ENCODE measurements around the gene TTLL6.

Gene TTLL6

GRCh38 chr17:48753794-48754499, 63.1 kb downstream of the TTLL6 start:
- no peak overlapping the region for H3K4me3 ChIP-seq (replicated peaks in 1 of 2; ENCODE audit: low read depth in 2 of 2, low read length in 2 of 2)
- no peak for DNase-seq (ENCODE audit: low read depth in 2 of 2)
- TF ChIP-seq, protein P1, sequence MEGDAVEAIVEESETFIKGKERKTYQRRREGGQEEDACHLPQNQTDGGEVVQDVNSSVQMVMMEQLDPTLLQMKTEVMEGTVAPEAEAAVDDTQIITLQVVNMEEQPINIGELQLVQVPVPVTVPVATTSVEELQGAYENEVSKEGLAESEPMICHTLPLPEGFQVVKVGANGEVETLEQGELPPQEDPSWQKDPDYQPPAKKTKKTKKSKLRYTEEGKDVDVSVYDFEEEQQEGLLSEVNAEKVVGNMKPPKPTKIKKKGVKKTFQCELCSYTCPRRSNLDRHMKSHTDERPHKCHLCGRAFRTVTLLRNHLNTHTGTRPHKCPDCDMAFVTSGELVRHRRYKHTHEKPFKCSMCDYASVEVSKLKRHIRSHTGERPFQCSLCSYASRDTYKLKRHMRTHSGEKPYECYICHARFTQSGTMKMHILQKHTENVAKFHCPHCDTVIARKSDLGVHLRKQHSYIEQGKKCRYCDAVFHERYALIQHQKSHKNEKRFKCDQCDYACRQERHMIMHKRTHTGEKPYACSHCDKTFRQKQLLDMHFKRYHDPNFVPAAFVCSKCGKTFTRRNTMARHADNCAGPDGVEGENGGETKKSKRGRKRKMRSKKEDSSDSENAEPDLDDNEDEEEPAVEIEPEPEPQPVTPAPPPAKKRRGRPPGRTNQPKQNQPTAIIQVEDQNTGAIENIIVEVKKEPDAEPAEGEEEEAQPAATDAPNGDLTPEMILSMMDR (IDR thresholded peaks at IDR 0.05; ENCODE audit: low read depth, low read length): no peak

- no peak for DNase-seq (ENCODE audit: low read depth in 2 of 2)
- TF ChIP-seq, protein P1 (IDR thresholded peaks at IDR 0.05; ENCODE audit: low read depth, low read length): no peak
- no peak overlapping the region for H3K4me3 ChIP-seq (replicated peaks in 1 of 2; ENCODE audit: low read depth in 2 of 2, low read length in 2 of 2)
These were observed 64.4 kb downstream of the TTLL6 start for GRCh38 chr17:48752399-48753288.

DNA sequence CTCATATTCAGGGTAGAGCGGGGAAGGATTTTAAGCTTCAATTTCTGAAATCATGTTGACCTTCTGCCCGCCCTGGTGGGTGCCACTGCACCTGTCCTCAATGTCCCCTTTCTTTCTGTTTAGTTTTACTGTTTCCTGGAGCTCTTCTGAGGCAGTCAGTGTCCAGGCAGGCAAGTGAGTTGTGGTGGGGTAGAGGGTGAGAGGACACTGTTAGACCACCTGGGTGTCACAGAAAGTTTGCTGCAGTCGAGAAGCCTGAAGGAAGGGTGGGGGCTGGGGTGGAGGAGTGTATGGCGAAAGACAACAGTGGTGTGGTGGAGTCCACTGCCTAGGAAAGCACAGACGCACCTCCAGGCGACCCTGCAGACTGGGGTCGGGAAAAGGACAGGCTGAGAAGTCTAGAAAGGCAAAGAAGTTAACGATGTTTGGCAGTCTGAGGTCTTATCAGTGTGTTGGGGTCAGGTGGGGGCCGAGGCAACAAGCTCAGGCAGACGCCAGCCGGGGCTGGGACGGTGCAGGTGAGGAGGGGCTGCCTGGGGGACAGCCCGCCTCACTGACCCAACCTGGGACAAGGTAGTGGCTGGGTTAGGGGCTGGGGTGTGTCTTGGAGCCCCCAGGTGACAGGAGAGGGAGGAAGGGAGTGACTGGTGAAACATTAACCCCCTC, 65.2 kb downstream of the TTLL6 start:
- TF ChIP-seq, protein P1 (IDR thresholded peaks at IDR 0.05; ENCODE audit: low read depth, low read length): no peak
- no peak for DNase-seq (ENCODE audit: low read depth in 2 of 2)
- H3K4me3 ChIP-seq (replicated peaks in 1 of 2; ENCODE audit: low read depth in 2 of 2, low read length in 2 of 2): no peak overlapping the region

- TF ChIP-seq, protein P1 (IDR thresholded peaks at IDR 0.05; ENCODE audit: low read depth, low read length): no peak
- no peak overlapping the region for H3K4me3 ChIP-seq (replicated peaks in 1 of 2; ENCODE audit: low read depth in 2 of 2, low read length in 2 of 2)
- no peak for DNase-seq (ENCODE audit: low read depth in 2 of 2)
These were observed 65.9 kb downstream of the TTLL6 start for GRCh38 chr17:48751172-48751571.

- TF ChIP-seq, protein P1 (IDR thresholded peaks at IDR 0.05; ENCODE audit: low read depth, low read length): no peak
- H3K4me3 ChIP-seq (replicated peaks in 1 of 2; ENCODE audit: low read depth in 2 of 2, low read length in 2 of 2): no peak overlapping the region
- DNase-seq (ENCODE audit: low read depth in 2 of 2): no peak
These were observed 67.1 kb downstream of the TTLL6 start for GRCh38 chr17:48749621-48750553.

Measured in cardiac fibroblast (primary cell).